DMS153 treated with DMSO at 0.1 percent for 48 hours (cell line): ENCODE results near the gene ZNF740.
A peak's percentile ranks its signal among the peaks of the same experiment; 100 is the strongest.
"Not testable (repeated sequence)": the region's sequence is repeated elsewhere in the genome, so short reads cannot be mapped to it uniquely, and the experiment has no call there.

Source experiments
- DNase-seq: peaks from one replicate; lab custom pipeline; 2025; ENCODE audit not compliant: unreplicated experiment; lab: John Stamatoyannopoulos, UW

The ZNF740 gene

GRCh38 chr12:53180220-53180930, at the start of gene ZNF740, which contains the start of gene CSAD:
ZNF740 (plus strand) TSS chr12:53180722; CDS start chr12:53181984, 1,262 bp downstream.
CSAD (minus strand) TSS chr12:53180925; CDS start chr12:53173470, 7,455 bp downstream.
- peak; percentile 88 for DNase-seq

- no peak for DNase-seq
Observed at GRCh38 chr12:53131844-53132243, 48.7 kb upstream of the ZNF740 start.

DNA sequence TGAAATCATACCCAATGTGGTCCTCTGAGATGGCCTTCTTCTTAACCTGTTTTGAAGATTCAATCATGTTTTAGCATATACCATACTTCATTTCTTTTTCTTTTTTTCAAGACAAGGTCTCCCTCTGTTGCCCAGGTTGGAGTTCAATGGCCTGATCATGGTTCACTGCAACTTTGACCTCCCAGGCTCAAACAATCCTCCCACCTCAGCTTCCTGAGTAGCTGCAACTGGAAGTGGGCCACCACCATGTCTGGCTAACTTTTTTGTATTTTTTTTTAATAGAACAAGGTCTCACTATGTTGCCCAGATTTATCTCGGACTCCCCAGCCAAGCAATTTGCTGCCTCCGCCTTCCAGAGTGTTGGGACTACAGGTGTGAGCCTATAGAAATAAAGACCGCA, 46.8 kb upstream of the ZNF740 start:
- no peak for DNase-seq

- DNase-seq = no peak
Observed at GRCh38 chr12:53143355-53143754, 37.2 kb upstream of the ZNF740 start.

DNA sequence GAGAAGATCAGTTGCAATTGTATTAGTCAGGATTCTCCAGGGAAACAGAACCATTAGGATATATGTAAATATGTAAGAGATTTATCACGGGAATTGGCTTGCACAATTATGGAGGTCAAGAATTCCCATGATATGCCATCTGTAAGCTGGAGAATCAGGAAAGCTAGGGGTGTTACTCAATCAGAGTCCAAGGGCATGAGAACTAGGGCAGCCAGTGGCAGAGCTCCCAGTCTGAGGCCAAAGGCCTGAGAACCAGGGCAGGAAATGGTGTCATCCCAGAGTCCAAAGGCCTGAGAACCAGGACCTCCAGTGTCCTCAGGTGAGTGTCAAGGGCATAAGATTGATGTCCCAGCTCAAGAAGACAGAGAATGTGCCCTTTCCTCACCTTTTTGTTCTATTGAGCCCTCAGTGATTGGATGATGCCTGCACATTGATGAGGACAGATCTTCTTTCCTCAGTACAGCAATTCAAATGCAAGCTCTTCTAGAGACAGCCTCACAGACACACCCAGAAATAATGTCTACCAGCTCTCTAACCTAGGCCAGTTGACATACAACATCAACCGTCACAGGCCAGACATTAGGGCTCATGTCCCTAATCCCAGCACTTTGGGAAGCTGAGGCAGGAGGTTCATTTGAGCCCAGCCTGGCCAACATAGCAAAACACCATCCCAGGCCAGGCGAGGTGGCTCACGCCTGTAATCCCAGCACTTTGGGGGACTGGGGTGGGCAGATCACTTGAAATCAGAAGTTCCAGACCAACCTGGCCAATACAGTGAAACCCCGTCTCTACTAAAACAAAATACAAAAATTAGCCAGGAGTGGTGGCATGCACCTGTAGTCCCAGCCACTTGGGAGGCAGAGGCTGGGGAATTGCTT, 34.9 kb upstream of the ZNF740 start:
- DNase-seq = no peak

- DNase-seq = no peak
Observed at GRCh38 chr12:53147181-53147580, 33.3 kb upstream of the ZNF740 start.

DNA sequence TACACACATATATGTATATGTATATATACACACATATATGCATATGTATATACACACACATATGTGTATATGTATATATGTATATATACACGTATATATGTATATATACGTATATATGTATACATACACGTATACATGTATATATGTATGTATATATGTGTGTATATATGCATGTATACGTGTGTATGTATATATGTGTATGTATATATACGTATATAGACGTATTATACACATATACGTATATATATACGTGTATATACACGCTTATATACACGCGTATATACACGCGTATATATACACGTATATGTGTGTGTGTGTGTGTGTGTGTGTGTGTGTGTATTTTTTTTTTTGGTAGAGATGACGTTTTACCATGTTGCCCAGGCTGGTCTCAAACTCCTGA, 32.9 kb upstream of the ZNF740 start:
- no peak for DNase-seq

GRCh38 chr12:53151039-53151438, 29.5 kb upstream of the ZNF740 start:
- no peak for DNase-seq

DNA sequence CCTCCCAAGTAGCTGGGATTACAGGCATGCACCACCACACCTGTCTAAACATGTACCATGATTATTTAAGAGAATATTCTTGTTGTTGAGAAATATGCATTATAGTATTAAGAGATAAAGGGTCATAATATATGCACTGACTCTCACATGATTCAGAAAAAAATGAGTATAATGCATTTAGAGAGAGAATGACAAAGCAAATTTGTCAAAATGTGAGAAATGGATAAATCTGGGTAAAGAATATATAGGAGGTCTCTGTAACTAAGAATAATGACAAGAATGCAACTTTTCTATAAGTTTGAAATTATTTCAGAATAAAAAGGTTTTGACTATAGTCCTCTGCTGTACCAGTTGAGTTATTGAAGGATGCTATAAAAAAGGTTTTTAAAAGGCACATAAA, 28.1 kb upstream of the ZNF740 start:
- DNase-seq = no peak

- DNase-seq = peak; percentile 82
Observed at GRCh38 chr12:53159195-53159839, 21.2 kb upstream of the ZNF740 start.

GRCh38 chr12:53160000-53160399, 20.5 kb upstream of the ZNF740 start:
- no peak for DNase-seq

DNA sequence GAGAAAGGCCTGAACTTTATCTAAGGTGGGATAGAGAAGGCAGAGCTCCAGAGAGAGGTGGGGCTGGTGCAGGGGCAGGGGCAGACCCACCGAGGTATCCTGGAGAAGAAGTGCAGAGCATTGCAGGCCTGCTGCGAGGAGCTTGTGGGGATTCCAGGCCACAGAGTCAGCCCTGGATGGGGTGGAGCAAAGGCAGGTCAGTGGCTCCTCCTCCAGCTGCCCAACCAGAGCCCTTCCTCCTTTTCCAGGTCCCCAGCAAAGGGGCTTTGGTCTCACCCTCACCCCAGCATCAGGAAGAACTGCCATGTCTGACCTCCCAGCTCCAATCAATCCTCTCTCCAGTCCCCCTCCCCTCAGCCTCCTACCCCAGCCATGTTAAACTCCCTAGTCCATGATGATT, 19.8 kb upstream of the ZNF740 start:
- DNase-seq = no peak

GRCh38 chr12:53161119-53161911, 19.2 kb upstream of the ZNF740 start:
- no peak for DNase-seq

DNA sequence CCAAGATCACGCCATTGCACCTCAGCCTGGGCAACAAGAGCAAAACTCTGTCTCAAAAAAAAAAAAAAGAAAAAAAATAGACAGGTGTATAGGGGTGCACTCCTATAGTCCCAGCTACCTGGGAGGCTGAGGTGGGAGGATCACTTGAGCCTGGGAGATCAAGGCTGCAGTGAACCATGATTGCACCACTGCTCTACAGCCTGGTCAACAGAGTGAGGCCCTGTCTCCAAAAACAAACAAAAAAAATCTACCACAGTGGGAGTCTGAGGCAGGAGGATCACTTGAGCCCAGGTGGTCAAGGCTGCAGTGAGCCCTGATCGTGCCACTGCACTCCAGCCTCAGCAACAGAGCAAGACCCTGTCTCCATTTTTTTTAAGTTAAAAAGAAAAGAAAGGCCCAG, 17.5 kb upstream of the ZNF740 start:
- not testable (repeated sequence) for DNase-seq

DNA sequence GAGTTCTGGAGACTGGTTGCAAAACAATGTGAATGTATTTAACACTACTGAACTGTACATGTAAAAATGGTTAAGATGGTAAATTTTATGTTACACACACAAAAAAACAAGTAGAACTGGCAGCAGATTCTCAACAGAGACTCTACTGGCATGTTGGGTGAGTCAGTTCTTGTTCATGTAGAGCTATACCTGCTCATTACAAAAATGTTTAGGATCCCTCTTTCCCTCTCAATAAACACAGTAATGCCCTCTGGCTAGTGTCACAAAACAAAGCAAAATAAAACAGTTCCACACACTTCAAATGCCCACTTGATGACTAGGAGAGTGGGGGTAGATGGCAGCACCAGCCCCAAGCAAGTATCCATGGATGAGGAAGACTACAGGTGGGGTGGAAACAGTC, 13.7 kb upstream of the ZNF740 start:
- no peak for DNase-seq

- no peak for DNase-seq
Observed at GRCh38 chr12:53169644-53170043, 10.9 kb upstream of the ZNF740 start.

GRCh38 chr12:53170215-53170614, 10.3 kb upstream of the ZNF740 start:
- DNase-seq = no peak

DNA sequence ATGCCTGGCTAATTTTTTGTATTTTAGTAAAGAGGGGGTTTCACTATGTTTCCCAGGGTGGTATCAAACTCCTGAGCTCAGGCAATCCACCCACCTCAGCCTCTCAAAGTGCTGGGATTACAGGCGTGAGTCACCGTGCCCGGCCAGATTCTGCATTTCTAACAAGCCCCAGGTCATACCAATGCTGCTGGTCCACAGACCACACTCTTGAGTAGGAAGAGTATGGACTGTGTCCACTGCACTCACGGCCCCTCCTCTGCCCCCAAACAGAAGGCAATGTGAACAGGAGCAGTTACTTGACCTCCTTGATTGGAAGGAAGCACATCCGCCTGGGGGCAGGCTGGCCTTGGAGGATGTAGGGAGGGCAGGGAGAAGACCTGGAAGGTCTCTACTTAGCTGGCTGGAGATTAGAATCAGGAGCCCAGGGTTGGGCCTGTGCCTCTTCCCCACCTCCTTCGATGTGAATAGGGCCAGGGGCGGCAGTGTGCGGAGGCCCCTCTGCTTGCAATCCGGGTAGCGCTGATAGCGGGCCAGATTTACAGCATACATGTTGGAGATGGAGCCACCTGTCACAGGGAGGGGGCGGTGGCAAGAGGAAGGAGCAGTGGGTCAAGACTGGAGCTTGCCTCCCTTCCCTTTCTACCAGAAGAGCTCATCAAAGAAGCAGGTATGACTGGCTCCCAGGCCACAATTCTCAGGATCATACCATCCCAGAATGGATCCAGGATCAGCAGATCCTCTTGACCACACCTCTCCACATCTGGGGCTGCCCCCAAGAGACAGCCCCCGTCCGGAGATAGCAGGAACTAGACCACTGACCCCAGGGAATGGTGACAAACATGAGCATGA, 9.4 kb upstream of the ZNF740 start:
- DNase-seq = no peak

GRCh38 chr12:53171725-53172329, 8.7 kb upstream of the ZNF740 start:
- DNase-seq = peak; percentile 19

DNA sequence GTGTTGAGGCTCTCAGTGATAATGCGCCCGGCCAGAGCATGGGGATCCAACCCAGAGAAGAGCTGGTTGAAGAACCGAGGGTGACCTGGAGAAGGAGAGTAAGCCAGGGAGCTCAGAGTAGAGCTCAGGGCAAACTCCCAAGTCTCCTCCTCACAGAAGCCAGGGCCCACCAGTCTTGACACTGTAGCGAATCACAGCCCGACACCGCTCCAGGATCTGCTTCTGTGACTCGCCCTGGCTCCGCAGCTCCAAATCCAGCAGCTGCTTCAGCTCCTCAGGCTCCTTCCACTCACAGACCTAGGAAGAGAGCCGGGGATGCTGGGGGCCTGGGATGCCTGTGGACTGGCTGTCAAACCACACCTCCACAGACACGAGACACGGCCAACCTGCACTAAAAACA, 8.2 kb upstream of the ZNF740 start:
- DNase-seq = no peak
